Measurements from ENCODE around the gene IL1R2. TPM values are rescaled to one million over a fixed set of nuclear protein-coding genes. Genes with fewer than 3 reads are reported as not detected.

The IL1R2 gene
- total and polyA plus RNA-seq, 2 experiments from 2014 or later = not detected

DNA sequence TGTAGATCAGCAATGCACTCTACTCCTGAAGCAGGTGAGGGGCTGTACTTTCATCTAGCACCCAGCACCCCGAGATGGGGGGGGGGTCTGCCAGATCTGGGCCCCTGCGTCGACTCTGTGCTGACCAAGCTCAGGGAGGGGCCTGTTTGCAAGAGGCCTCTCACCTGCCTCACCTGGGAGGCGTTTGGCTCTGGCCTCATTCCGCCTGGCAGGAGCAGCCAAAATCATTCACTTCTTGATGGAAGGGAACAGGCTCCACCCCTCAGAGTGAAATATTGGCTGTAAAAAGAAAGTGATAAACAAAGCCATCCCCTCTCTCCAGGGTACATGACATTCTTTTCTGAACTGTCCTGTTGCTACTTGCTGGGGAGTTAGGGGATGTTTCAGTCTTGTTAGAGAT lies 10.7 kb upstream of the IL1R2 start:
- no peaks in the 10 kb centered on the region for H3F3A ChIP-seq (replicated peaks; ENCODE audit: low read depth)
- no peaks in the 10 kb centered on the region for H3K4me1 ChIP-seq (ENCODE audit: insufficient read depth)
- H3K4me2 ChIP-seq = no peak overlapping the region
- H3K9me2 ChIP-seq (ENCODE audit: insufficient read depth) = 0 out of 2 replicates have a peak, but pooled peaks cover 4% of the 10 kb centered on the region
- H3K9me3 Mint-ChIP-seq = no peaks in the 10 kb centered on the region
- H3K4me3 ChIP-seq = no peak overlapping the region
- peaks cover 9% of the 10 kb centered on the region for H3K4me1 Mint-ChIP-seq
- DNase-seq (ENCODE audit: low spot score) (no peak), ATAC-seq (no peak)
- H4K20me1 ChIP-seq (replicated peaks; ENCODE audit: insufficient read depth) = no peaks in the 10 kb centered on the region
- no peak overlapping the region for H3K27ac ChIP-seq (ENCODE audit: low read depth)
- no peaks in the 10 kb centered on the region for H3K27me3 ChIP-seq (ENCODE audit: insufficient read depth)
- H3K27ac Mint-ChIP-seq = no peak overlapping the region
- H3K27me3 Mint-ChIP-seq (ENCODE audit: insufficient read depth, low read depth, poor library complexity) = peaks cover 2% of the 10 kb centered on the region
- 0 out of 2 replicates have a peak overlapping the region, but pooled peaks have one; percentile 18 for H2AFZ ChIP-seq
- no peaks in the 10 kb centered on the region for H3K79me2 ChIP-seq (replicated peaks; ENCODE audit: insufficient read depth)
- no peak overlapping the region for H3K4me3 Mint-ChIP-seq
- no peaks in the 10 kb centered on the region for H3K36me3 ChIP-seq (ENCODE audit: insufficient read depth)
- TF ChIP-seq STAT1 (IDR thresholded peaks at IDR 0.05; ENCODE audit: unreplicated experiment) (no peak), ZNF114 (CRISPR knock-in tag; IDR thresholded peaks at IDR 0.05) (no peak), POLR2AphosphoS5 (IDR thresholded peaks at IDR 0.05; ENCODE audit: low read depth) (no peak), NANOG (IDR thresholded peaks at IDR 0.05; ENCODE audit: borderline replicate concordance) (no peak), CREB1 (CRISPR knock-in tag; IDR thresholded peaks at IDR 0.05; ENCODE audit: low read depth) (no peak), EZH2phosphoT487 (IDR thresholded peaks at IDR 0.05; ENCODE audit: unreplicated experiment) (no peak), JUNB (IDR thresholded peaks at IDR 0.05; ENCODE audit: unreplicated experiment) (no peak), ZNF331 (CRISPR knock-in tag; IDR thresholded peaks at IDR 0.05; ENCODE audit: low read depth) (no peak), EZH2 (IDR thresholded peaks at IDR 0.05; ENCODE audit: low read depth, unreplicated experiment) (no peak)
- TF ChIP-seq, protein P1, sequence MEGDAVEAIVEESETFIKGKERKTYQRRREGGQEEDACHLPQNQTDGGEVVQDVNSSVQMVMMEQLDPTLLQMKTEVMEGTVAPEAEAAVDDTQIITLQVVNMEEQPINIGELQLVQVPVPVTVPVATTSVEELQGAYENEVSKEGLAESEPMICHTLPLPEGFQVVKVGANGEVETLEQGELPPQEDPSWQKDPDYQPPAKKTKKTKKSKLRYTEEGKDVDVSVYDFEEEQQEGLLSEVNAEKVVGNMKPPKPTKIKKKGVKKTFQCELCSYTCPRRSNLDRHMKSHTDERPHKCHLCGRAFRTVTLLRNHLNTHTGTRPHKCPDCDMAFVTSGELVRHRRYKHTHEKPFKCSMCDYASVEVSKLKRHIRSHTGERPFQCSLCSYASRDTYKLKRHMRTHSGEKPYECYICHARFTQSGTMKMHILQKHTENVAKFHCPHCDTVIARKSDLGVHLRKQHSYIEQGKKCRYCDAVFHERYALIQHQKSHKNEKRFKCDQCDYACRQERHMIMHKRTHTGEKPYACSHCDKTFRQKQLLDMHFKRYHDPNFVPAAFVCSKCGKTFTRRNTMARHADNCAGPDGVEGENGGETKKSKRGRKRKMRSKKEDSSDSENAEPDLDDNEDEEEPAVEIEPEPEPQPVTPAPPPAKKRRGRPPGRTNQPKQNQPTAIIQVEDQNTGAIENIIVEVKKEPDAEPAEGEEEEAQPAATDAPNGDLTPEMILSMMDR (conservative IDR thresholded peaks at IDR 0.05; ENCODE audit: low read depth in 2 of 2) = no peak
- TF ChIP-seq, protein P2, sequence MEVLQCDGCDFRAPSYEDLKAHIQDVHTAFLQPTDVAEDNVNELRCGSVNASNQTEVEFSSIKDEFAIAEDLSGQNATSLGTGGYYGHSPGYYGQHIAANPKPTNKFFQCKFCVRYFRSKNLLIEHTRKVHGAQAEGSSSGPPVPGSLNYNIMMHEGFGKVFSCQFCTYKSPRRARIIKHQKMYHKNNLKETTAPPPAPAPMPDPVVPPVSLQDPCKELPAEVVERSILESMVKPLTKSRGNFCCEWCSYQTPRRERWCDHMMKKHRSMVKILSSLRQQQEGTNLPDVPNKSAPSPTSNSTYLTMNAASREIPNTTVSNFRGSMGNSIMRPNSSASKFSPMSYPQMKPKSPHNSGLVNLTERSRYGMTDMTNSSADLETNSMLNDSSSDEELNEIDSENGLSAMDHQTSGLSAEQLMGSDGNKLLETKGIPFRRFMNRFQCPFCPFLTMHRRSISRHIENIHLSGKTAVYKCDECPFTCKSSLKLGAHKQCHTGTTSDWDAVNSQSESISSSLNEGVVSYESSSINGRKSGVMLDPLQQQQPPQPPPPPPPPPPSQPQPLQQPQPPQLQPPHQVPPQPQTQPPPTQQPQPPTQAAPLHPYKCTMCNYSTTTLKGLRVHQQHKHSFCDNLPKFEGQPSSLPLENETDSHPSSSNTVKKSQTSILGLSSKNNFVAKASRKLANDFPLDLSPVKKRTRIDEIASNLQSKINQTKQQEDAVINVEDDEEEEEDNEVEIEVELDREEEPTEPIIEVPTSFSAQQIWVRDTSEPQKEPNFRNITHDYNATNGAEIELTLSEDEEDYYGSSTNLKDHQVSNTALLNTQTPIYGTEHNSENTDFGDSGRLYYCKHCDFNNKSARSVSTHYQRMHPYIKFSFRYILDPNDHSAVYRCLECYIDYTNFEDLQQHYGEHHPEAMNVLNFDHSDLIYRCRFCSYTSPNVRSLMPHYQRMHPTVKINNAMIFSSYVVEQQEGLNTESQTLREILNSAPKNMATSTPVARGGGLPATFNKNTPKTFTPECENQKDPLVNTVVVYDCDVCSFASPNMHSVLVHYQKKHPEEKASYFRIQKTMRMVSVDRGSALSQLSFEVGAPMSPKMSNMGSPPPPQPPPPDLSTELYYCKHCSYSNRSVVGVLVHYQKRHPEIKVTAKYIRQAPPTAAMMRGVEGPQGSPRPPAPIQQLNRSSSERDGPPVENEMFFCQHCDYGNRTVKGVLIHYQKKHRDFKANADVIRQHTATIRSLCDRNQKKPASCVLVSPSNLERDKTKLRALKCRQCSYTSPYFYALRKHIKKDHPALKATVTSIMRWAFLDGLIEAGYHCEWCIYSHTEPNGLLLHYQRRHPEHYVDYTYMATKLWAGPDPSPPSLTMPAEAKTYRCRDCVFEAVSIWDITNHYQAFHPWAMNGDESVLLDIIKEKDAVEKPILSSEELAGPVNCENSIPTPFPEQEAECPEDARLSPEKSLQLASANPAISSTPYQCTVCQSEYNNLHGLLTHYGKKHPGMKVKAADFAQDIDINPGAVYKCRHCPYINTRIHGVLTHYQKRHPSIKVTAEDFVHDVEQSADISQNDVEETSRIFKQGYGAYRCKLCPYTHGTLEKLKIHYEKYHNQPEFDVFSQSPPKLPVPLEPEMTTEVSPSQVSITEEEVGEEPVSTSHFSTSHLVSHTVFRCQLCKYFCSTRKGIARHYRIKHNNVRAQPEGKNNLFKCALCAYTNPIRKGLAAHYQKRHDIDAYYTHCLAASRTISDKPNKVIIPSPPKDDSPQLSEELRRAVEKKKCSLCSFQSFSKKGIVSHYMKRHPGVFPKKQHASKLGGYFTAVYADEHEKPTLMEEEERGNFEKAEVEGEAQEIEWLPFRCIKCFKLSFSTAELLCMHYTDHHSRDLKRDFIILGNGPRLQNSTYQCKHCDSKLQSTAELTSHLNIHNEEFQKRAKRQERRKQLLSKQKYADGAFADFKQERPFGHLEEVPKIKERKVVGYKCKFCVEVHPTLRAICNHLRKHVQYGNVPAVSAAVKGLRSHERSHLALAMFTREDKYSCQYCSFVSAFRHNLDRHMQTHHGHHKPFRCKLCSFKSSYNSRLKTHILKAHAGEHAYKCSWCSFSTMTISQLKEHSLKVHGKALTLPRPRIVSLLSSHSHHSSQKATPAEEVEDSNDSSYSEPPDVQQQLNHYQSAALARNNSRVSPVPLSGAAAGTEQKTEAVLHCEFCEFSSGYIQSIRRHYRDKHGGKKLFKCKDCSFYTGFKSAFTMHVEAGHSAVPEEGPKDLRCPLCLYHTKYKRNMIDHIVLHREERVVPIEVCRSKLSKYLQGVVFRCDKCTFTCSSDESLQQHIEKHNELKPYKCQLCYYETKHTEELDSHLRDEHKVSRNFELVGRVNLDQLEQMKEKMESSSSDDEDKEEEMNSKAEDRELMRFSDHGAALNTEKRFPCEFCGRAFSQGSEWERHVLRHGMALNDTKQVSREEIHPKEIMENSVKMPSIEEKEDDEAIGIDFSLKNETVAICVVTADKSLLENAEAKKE (CRISPR knock-in tag; IDR thresholded peaks at IDR 0.05) = no peak
- TF ChIP-seq, protein P3, sequence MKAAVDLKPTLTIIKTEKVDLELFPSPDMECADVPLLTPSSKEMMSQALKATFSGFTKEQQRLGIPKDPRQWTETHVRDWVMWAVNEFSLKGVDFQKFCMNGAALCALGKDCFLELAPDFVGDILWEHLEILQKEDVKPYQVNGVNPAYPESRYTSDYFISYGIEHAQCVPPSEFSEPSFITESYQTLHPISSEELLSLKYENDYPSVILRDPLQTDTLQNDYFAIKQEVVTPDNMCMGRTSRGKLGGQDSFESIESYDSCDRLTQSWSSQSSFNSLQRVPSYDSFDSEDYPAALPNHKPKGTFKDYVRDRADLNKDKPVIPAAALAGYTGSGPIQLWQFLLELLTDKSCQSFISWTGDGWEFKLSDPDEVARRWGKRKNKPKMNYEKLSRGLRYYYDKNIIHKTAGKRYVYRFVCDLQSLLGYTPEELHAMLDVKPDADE (IDR thresholded peaks at IDR 0.05) = no peak
- TF ChIP-seq, protein P4, sequence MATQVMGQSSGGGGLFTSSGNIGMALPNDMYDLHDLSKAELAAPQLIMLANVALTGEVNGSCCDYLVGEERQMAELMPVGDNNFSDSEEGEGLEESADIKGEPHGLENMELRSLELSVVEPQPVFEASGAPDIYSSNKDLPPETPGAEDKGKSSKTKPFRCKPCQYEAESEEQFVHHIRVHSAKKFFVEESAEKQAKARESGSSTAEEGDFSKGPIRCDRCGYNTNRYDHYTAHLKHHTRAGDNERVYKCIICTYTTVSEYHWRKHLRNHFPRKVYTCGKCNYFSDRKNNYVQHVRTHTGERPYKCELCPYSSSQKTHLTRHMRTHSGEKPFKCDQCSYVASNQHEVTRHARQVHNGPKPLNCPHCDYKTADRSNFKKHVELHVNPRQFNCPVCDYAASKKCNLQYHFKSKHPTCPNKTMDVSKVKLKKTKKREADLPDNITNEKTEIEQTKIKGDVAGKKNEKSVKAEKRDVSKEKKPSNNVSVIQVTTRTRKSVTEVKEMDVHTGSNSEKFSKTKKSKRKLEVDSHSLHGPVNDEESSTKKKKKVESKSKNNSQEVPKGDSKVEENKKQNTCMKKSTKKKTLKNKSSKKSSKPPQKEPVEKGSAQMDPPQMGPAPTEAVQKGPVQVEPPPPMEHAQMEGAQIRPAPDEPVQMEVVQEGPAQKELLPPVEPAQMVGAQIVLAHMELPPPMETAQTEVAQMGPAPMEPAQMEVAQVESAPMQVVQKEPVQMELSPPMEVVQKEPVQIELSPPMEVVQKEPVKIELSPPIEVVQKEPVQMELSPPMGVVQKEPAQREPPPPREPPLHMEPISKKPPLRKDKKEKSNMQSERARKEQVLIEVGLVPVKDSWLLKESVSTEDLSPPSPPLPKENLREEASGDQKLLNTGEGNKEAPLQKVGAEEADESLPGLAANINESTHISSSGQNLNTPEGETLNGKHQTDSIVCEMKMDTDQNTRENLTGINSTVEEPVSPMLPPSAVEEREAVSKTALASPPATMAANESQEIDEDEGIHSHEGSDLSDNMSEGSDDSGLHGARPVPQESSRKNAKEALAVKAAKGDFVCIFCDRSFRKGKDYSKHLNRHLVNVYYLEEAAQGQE (IDR thresholded peaks at IDR 0.05; ENCODE audit: unreplicated experiment) = no peak
- no peaks in the 10 kb centered on the region for H3K36me3 Mint-ChIP-seq (ENCODE audit: low read depth)

Measured in GM23338 (cell line).